HG02970 (cell line): Measurements from ENCODE around the gene NDUFV1.
"Not testable (repeated sequence)": the region's sequence is repeated elsewhere in the genome, so short reads cannot be mapped to it uniquely, and the experiment has no call there.

Experiments
- ATAC-seq: cut with Tn5 transposase; IDR thresholded peaks from one replicate; pipeline ENCODE4 v1.9.1; 2021; ENCODE audit warnings: mild to moderate bottlenecking, moderate library complexity, moderate number of reproducible peaks; ENCODE audit not compliant: unreplicated experiment, low FRiP score

The NDUFV1 gene

DNA sequence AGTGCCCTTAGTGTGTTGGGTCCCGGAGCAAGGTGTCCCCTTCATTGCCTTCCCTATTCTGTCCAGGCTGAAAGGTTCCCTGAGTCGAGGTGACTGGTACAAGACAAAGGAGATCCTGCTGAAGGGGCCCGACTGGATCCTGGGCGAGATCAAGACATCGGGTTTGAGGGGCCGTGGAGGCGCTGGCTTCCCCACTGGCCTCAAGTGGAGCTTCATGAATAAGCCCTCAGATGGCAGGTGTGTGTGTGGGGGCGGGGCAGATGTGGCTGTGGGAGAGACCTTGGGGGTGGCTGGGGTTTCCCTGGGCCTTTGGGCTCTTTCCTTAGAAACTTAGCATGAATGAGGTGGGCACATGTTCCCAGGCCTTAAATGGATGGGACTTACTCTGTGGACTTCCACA lies 1.8 kb downstream of the NDUFV1 start:
- no peak for ATAC-seq

DNA sequence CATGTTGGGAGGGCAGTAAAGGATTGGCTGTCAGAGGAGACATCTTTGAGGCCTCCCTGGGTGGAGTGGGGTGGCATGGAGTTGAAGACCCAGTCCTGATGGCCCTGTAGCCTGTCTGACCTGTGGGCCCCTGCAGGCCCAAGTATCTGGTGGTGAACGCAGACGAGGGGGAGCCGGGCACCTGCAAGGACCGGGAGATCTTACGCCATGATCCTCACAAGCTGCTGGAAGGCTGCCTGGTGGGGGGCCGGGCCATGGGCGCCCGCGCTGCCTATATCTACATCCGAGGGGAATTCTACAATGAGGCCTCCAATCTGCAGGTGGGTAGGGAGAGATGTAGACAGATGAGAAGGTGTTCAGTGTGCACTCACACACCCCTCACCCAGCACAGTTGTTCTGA lies 2.6 kb downstream of the NDUFV1 start:
- ATAC-seq = no peak

DNA sequence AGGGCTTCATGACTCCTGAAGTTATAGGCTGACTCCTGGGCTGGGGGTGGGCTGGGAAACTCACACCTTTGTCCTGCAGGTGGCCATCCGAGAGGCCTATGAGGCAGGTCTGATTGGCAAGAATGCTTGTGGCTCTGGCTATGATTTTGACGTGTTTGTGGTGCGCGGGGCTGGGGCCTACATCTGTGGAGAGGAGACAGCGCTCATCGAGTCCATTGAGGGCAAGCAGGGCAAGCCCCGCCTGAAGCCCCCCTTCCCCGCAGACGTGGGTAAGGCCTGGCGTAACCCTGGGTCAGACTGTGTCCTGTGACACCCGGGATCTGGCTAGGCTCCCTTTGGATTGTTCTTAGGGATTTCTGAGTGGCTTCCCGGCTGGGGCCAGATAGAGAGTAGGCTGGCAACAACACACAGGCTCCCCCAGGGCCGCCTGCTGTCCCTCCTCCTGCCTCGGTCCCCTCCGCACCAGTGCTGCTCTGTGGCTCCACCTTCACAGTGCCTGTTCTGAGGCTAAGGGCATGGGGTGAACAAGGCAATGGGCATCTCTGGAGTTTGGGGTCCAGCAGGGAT lies 3.6 kb downstream of the NDUFV1 start:
- ATAC-seq = no peak

DNA sequence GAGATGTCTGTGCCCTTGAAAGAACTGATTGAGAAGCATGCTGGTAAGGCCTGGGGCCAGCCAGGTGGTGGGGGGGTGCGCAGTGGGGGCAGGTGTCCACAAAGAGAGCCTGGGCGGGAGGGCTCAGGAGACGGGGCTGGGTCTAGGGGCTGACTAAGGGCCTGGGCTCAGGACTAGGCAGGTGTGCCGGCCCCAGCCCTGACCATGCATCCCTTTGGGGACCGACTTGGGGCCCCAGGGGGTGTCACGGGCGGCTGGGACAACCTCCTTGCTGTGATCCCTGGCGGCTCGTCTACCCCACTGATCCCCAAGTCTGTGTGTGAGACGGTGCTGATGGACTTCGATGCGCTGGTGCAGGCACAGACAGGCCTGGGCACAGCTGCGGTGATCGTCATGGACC lies 4.4 kb downstream of the NDUFV1 start:
- no peak for ATAC-seq

DNA sequence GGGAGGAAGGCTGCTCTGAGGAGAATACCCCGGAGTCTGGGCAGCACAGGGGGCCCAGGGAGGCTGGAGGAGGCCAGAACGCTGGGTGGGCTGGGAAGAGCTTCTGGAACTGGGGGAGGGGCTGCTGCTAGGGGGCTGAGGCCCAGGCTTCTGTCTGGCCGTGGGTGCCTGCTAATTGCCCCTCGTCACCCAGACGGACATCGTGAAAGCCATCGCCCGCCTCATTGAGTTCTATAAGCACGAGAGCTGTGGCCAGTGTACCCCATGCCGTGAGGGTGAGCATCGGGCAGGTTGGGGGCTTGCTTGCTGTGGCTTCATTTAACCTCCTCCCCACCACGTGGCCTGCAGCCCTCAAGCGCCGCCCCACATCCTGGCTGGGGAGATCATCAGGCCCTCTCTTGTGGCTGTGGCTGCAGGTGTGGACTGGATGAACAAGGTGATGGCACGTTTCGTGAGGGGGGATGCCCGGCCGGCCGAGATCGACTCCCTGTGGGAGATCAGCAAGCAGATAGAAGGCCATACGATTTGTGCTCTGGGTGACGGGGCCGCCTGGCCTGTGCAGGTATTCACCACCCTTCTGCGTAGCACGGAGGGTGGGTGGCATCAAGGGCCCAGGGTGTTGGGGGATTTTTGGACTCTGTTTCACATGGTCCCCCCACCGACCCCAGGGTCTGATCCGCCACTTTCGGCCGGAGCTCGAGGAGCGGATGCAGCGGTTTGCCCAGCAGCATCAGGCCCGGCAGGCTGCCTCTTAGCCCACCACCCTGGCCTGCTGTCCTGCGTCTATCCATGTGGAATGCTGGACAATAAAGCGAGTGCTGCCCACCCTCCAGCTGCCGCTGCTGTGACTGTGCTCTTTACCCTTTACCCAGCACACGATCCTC lies 5.2 kb downstream of the NDUFV1 start:
- ATAC-seq = no peak

DNA sequence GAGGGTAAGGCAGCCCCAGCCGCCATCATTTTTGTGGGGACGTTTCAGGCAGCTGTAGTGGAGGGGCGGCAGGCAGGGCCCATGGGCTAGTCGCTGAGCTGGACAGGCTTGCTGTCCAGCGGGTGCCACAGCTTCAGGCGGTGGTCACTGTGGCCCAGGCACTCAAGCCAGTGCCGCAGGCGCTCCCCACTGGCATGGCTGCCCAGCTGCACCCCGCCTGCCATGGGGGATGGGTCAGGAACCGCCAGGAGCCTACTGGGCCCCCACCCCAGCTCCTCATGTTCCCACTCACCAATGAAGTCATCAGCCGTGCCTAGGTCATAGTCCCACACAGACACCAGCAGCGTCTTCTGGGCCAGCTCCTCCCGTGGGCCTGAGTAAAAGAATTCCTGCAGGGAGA lies 6.0 kb downstream of the NDUFV1 start:
- no peak for ATAC-seq

DNA sequence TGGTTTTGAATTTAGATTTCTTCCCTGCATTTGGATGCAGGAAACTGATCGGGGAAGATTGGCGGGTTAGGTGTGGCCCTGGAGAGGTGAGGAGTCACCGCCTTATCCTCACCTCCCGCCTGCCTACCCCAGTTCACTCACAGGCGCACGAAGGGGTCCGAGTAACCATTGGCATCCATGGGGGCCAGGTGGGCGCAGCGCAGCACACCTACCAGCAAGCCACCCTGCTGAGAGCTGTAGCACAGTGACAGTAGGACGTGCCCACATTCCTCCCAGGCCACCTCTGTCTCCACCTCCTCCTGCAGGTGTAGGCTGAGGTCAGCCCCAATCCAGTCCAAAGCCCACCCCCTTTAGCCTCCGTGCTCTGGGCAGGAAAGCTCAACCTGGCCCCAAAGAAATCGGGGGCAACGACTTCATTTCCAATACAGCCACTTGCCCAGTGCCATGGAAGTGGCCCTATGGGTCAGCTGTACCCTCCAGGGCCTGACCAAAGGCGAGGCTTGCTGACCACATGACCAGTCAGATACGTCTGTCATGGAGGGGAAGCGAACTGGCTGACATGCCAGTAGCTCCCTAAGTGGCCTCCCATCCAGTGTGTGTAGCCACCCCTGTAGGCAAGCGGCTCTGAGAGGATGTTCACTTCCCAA lies 6.7 kb downstream of the NDUFV1 start:
- ATAC-seq = peak; percentile 7

DNA sequence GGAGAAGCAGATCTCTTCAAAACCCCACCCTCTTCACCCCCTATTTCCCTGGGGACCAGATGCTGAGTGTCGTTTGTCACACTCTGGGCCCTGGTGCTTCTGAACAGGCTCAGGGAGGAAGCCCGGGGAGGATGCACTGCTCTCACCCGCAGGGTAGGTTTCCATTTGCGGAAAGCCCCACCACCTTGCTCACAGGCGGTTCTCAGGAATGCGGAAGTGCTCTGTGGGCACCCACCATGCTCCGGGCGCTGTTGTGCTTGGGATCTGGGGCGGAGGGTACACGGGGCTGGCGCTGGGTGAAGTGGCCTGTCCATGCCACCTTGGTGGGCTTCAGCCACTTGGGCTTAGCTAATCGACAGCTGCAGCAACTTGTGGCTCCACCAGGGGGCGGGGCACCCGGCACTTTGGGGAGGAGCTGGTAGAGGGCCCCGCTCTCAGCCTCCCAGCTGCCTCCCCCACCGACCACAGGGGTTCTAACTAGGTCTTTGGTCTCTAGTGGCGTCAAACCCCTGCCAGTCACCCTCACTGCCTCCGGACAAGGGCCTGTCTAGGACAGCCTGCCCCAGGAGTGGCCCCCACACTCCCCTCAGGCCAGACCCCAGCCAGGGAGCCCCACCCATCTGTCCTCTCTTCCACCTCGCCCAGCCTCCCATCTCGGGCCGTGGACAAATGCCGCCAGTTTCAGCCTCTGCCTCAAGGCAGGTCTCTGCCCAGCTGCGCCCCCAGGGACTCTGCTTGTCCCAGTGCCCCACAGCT lies 7.4 kb downstream of the NDUFV1 start:
- ATAC-seq = peak; percentile 58

DNA sequence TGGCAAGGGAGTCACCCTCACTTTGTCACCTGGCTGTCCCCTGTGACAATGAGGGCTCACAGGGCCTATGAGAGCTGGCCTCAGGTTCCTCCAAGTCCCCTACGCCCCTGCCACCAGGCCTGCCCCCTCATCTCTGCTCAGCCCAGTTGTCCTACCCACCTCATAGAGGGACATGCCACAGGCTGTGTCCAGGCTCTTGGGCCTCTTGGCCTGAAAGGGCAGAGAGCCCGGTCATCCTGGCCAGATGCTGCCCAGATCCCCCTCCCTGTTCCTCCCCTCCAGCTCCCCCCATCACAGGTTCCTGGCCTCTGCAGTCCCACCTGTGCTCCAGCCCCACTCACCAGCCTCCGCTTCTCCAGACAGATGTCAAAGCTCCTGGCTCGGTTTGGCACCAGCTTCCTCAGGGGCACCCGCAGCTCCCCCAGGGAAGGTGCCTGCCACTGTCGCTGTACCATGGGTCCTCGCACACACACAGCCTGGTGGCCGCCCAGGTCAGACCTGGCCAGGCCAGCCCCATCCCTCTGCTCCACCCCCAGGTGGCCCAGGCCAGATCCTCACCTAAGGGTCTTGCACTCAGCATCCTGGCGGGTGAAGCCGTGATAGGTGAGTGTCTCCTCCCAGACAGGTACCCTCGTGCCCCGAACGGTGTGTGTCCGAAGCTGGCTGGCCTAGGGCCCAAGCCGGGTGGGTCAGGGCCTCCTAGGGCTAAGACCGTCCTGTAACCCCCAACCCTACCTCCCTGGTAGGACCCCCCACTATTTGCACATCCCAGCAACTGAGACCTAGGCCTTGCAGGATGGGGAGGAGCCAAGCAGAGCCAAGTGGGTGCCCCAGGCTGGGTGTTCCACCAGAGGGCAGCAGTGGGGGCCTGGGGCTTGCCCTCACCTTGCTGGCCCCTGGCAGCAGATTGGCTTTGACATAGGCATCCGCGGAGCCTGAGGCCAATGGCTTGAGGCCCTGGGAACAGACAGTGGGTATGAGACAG lies 8.3 kb downstream of the NDUFV1 start:
- no peak for ATAC-seq

DNA sequence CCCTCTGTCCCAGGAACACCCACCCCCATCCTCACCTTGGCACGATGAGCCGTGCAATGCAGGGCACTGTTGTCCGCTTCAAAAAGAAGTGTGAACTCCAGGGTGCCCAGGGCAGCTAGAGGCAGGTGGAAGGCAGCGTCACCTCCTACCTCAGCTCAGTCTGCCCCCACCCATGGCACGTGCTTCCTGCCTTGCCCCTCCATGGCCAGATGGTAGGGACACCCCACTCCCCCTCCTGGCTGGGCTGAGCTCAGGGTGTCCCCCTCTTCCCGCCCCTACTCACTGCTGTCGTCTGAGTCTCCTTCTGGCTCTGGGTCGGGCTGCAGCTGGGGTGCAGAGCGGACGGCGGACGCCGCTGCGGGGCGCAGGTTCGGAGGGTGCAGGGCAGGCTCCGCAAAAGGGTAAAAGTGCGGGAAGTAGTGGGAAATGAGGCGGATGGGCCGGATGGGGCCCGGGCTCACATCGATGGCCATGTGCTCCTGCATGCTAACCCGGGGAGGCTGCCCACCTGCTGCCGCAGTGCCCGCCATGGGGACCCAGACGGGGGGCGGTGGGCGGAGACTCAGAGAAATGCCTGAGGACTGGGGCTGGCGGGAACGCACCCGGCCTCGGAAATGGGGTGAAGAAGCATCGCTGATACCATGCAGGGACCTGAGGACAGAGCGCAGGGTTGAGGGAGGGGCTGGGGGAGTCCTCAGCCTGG lies 9.1 kb downstream of the NDUFV1 start:
- no peak for ATAC-seq

DNA sequence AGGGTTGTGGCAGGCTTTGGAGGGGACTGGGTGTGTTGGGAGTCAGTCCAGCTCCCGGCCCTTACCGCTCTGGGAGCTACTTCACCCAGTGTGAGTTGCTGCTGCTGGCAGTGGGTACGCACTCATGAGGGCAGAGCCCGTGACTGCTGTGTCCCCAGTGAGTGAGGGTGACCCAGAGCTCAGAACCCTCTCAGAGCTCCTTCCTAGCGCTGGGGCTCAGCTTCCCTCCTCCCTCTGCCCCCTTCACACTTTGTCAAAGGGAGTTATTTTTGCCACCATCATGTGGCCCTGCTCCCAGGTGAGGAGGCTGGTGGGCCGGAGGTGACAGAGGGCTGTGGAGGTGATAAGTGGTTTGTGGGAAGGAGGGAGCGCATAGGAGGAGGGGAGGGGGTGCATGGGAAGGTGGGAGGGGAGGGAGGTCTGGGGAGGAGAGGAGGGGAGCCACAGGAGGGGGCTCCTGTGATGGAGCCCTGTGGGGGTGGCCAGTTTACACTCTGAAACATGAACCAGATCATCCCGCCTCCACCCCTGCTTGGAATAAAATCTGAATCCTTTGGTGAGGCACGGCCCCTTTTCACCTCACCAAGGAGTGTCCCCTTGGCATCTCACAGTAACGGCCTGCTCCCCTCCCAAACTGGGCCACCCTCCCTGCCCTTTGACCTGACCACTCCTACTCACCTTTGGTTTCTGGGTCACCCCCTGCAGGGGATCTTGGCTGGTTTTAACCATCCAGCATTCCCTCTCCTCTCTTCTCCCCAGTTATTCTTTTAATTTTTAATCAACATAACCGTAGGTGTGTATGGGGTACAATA lies 9.9 kb downstream of the NDUFV1 start:
- no peak for ATAC-seq

DNA sequence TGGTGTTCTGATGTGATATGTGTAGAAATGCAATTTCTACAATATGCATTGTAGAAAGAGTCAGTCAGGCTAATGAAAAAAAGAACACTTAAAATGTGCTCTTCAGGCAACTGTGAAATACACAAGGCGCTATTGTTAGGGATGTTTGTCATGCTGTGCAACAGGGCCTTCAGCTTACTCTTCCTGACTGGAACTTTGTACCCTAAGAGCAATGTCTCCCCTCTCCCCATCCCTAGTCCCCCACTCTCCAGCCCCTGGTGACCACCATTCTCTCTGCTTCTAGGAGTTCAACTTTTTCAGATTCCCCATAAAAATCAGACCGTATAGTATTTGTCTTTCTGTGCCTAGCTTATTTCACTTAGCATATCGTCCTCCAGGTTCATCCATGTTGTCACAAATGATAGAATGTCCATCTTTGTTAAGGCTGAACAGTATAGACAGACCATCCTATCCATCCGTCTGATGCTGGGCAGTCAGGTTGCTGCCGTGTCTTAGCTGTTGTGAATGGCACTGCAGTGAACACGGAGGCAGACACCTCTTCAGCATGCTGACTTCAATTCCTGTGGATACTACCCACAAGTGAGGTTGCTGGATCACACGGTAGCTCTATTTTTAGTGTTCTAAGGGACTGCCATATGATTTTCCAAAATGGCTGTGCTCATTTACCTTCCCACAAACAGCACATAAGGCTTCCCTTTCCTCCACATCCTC lies 10.7 kb downstream of the NDUFV1 start:
- ATAC-seq = no peak

DNA sequence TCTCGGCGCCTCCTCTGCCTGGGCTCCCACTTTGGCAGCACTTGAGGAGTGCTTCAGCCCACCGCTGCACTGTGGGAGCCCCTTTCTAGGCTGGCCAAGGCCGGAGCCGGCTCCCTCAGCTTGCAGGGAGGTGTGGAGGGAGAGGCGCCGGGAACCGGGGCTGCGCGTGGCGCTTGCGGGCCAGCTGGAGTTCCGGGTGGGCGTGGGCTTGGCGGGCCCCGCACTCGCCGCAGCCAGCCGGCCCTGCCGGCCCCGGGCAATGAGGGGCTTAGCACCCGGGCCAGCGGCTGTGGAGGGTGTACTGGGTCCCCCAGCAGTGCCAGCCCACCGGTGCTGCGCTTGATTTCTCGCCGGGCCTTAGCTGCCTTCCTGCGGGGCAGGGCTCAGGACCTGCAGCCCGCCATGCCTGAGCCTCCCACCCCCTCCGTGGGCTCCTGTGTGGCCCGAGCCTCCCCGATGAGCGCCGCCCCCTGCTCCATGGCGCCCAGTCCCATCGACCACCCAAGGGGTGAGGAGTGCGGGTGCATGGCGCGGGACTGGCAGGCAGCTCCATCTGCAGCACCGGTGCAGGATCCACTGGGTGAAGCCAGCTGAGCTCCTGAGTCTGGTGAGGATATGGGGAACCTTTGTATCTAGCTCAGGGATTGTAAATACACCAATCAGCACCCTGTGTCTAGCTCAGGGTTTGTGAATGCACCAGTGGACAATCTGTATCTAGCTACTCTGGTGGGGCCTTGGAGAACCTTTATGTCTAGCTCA lies 12.3 kb downstream of the NDUFV1 start:
- ATAC-seq = not testable (repeated sequence)

DNA sequence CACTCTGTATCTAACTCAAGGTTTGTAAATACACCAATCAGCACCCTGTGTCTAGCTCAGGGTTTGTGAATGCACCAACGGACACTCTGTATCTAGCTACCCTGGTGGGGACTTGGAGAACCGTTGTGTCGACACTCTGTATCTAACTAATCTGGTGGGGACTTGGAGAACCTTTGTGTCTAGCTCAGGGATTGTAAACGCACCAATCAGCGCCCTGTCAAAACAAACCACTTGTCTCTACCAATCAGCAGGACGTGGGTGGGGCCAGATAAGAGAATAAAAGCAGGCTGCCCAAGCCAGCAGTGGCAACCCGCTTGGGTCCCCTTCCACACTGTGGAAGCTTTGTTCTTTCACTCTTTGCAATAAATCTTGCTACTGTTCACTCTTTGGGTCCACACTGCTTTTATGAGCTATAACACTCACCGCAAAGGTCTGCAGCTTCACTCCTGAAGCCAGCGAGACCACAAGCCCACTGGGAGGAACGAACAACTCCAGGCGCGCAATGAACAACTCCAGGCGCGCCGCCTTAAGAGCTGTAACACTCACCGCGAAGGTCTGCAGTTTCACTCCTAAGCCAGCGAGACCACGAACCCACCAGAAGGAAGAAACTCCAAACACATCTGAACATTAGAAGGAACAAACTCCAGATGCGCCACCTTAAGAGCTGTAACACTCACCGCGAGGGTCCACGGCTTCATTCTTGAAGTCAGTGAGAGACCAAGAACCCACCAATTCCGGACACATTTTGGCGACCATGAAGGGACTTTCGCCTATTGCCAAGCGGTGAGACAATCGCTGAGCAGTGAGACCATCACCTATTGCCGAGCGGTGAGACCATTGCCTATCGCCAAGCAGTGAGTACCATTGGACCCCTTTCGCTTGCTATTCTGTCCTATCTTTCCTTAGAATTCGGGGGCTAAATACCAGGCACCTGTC lies 13.2 kb downstream of the NDUFV1 start:
- not testable (repeated sequence) for ATAC-seq

DNA sequence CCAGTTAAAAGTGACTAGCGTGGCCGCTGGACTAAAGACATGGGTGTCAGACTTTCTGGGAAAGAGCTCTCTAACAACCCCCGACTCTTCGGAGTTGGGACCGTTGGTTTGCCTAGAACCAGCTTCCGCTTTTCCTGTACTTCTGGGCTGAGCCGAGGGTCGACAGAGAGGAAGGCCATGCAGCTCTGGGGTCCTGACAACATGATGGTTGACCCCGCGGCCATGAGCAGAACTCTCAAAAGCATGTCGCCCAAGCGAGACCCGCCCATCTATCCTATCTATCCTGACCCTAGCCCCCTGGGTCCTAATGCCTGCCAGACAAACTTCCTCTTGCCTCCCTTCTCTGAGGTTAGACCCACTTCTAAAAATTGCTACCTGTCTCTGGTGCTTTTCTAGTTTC lies 13.9 kb downstream of the NDUFV1 start:
- not testable (repeated sequence) for ATAC-seq

DNA sequence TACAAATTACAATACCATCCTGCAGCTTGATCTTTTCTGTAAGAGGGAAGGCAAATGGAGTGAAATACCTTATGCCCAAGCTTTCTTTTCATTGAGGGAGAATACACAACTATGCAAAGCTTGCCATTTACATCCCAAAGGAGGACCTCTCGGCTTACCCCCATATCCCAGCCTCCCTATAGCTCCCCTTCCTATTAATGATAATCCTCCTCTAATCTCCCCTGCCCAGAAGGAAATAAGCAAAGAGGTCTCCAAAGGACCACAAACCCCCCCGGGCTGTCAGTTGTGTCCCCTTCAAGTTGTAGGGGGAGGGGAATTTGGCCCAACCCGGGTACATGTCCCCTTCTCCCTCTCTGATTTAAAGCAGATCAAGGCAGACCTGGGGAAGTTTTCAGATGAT lies 15.2 kb downstream of the NDUFV1 start:
- not testable (repeated sequence) for ATAC-seq
